Transverse colon (tissue), 4 donors: ENCODE data around the gene IFRD2. TPM values are rescaled to one million over a fixed set of nuclear protein-coding genes. Genes with fewer than 3 reads are reported as not detected.

Experiments
- DNase-seq: peaks from one replicate; pipeline ENCODE4 v3.0.0-alpha.2; 2019
- H3K27ac ChIP-seq, 4 donors: fragments of 200-600 bp; sonication (generic); 2 replicates each; pipeline ENCODE4 v1.5.1; 2016 to 2018; ENCODE audit warnings: inconsistent platforms in 4 of 4
- H3K27me3 ChIP-seq: fragments of 200-600 bp; sonication (generic); 2 replicates; pipeline ENCODE4 v1.5.1; 2017; ENCODE audit warnings: inconsistent platforms
- H3K36me3 ChIP-seq, 4 donors: fragments of 200-600 bp; sonication (generic); 2 replicates each; pipeline ENCODE4 v1.5.1; 2017 to 2019; ENCODE audit warnings: inconsistent platforms in 4 of 4
- H3K4me1 ChIP-seq, 4 donors: fragments of 200-600 bp; sonication (generic); 2 replicates each; pipeline ENCODE4 v1.5.1; 2017 to 2020; ENCODE audit warnings: inconsistent platforms in 4 of 4
- H3K4me3 ChIP-seq, 4 donors: fragments of 200-600 bp; sonication (generic); 1 replicate in 1 of 4; 2 replicates in 3 of 4; pipeline versions ENCODE4 v1.5.1 to v1.6.1; 2017 to 2019; ENCODE audit warnings: inconsistent platforms in 4 of 4
- H3K9me3 ChIP-seq, 2 donors: fragments of 200-600 bp; sonication (generic); 2 replicates each; pipeline ENCODE4 v1.5.1; 2017 to 2019; ENCODE audit warnings: inconsistent platforms in 2 of 2
- CTCF ChIP-seq, 5 experiments: fragments of 200-600 bp in 3 of 5; fragments of 450-650 bp in 2 of 5; sonication (generic) in 3 of 5; IDR thresholded peaks; 1 replicate in 2 of 5; 2 replicates in 3 of 5; pipeline ENCODE4 v1.5.1; 2016 to 2017; ENCODE audit warnings: antibody characterized with exemption in 5 of 5, inconsistent platforms in 3 of 5, mild to moderate bottlenecking in 2 of 5, moderate library complexity in 1 of 5
- EP300 ChIP-seq: sonication (generic); formaldehyde crosslinking; IDR thresholded peaks from one replicate; pipeline ENCODE4 v1.6.1; 2017; ENCODE audit warnings: antibody characterized with exemption, low read depth
- POLR2A ChIP-seq: fragments of 450-650 bp; IDR thresholded peaks from one replicate; pipeline ENCODE4 v1.6.1; 2016; ENCODE audit warnings: antibody characterized with exemption, mild to moderate bottlenecking, moderate library complexity
- POLR2AphosphoS5 ChIP-seq, 3 donors: sonication (generic); formaldehyde crosslinking; IDR thresholded peaks; one replicate each; pipeline ENCODE4 v1.6.1; 2016; ENCODE audit warnings: antibody characterized with exemption in 3 of 3
- WGBS, 2 donors: methylation state at CpG; one replicate each; pipeline ENCODE4 v1.1.5; 2018; ENCODE audit warnings: low coverage in 1 of 2; 5-methylcytosine and 5-hydroxymethylcytosine counted together
- in situ Hi-C, 4 donors: fragments of 200-750 bp; cut with MboI; loops; one replicate each; pipeline versions ENCODE4 v1.15.0 to v1.15.1; 2017; ENCODE audit warnings: low sequenced_read_pairs in 3 of 4, low pct_ligation_motif_present in 1 of 4, low pct_unique_long_range_greater_than_20kb in 1 of 4
- intact Hi-C: fragments of 100-400 bp; cut with DNase I; formaldehyde crosslinking; loops from one replicate; pipeline ENCODE4 v1.15.1; 2023; ENCODE audit warnings: low total_unique reads
- total RNA-seq, 4 donors: library from RNA; depleted of rRNA; stranded (reverse); fragments of >200 nt; gene quantifications; one replicate each; pipeline ENCODE4 v1.1.0, GENCODE V29; 2016

IFRD2 gene
- total RNA-seq, 4 donors from 2014 or later = 44.9 to 183 (median 59.5) TPM

GRCh38 chr3:50259432-50260026 lies 32.7 kb downstream of the IFRD2 start:
- H3K36me3 ChIP-seq = peaks cover 0 to 12% (median 3%) of the 10 kb centered on the region in 4 donors
- DNase-seq = no peak
- H3K4me3 ChIP-seq = peak overlapping the region in 2 of 4 donors; percentile 62 to 65

DNA sequence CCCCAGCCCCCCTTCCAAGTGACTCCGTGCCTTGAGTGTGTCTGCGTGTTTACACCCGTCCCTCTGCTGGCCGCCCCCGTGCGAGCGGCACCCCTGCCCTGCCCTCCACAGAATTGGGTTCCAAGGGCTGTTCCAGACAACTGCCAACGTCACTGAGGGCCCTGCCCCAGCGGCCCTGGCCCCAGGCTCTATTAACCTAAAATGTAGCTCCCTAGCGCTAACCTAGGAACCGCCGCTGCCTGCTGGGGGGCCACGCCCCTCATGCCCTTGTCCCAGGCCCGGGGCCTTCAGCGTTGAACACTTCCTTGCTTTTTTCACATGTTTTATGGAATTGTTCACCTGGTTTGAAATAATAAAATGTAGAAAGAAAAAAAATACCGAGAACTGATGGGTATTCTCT lies 33.2 kb downstream of the IFRD2 start:
- no peaks in the 10 kb centered on the region for H3K9me3 ChIP-seq
- peaks cover 5 to 36% (median 17%) of the 10 kb centered on the region in 4 donors for H3K4me1 ChIP-seq
- H3K27ac ChIP-seq = peak overlapping the region; percentile 94 to 97 (median 96)
- H3K36me3 ChIP-seq = peaks cover 0 to 12% (median 3%) of the 10 kb centered on the region in 4 donors
- intact Hi-C loops (no loop called here), in situ Hi-C loops (no loop called here)
- DNase-seq = no peak
- WGBS, 2 donors = 78 to 85% methylated on average over 12 to 16 of the region's 16 CpGs
- no peak overlapping the region for H3K4me3 ChIP-seq
- no peaks in the 10 kb centered on the region for H3K27me3 ChIP-seq
- no peak for TF ChIP-seq POLR2A
- TF ChIP-seq CTCF (IDR thresholded peaks at IDR 0.05) = peak in 1 of 5 experiments; percentile 11

More at GRCh38 chr3:50259432-50260026, 32.7 kb downstream of the IFRD2 start:
- in situ Hi-C loops (no loop called here), intact Hi-C loops (loop anchor here (5.0 kb wide), 1 partner anchor 32 kb away; no protein-coding TSS in a partner anchor)
- TF ChIP-seq EP300 = no peak
- no peak for TF ChIP-seq CTCF (IDR thresholded peaks at IDR 0.05)
- no peak for TF ChIP-seq POLR2AphosphoS5 (IDR thresholded peaks at IDR 0.05)
- TF ChIP-seq POLR2A = no peak
- no peaks in the 10 kb centered on the region for H3K27me3 ChIP-seq
- H3K27ac ChIP-seq = peak overlapping the region; percentile 94 to 97 (median 96)
- peaks cover 11 to 41% (median 20%) of the 10 kb centered on the region in 4 donors for H3K4me1 ChIP-seq
- 55% methylated on average over 15 of the region's 18 CpGs; no CpG with 5 or more reads in 1 of the 2 donors for WGBS, 2 donors
- H3K9me3 ChIP-seq = no peaks in the 10 kb centered on the region

- Histone ChIP-seq H3K27me3 (no peaks in the 10 kb centered on the region), H3K4me1 (peaks cover 5 to 34% (median 16%) of the 10 kb centered on the region in 4 donors), H3K9me3 (no peaks in the 10 kb centered on the region), H3K36me3 (peaks cover 0 to 12% (median 3%) of the 10 kb centered on the region in 4 donors), H3K4me3 (no peak overlapping the region), H3K27ac (peak overlapping the region; percentile 94 to 97 (median 96))
- in situ Hi-C loops = no loop called here
- intact Hi-C loops = no loop called here
- WGBS, 2 donors = 85% methylated on average over 16 of the region's 17 CpGs; no CpG with 5 or more reads in 1 of the 2 donors
- DNase-seq = no peak
- TF ChIP-seq EP300 = no peak
- no peak for TF ChIP-seq CTCF (IDR thresholded peaks at IDR 0.05)
- no peak for TF ChIP-seq POLR2A
- no peak for TF ChIP-seq POLR2AphosphoS5 (IDR thresholded peaks at IDR 0.05)
These were observed 34.1 kb downstream of the IFRD2 start for GRCh38 chr3:50258029-50258680.

DNA sequence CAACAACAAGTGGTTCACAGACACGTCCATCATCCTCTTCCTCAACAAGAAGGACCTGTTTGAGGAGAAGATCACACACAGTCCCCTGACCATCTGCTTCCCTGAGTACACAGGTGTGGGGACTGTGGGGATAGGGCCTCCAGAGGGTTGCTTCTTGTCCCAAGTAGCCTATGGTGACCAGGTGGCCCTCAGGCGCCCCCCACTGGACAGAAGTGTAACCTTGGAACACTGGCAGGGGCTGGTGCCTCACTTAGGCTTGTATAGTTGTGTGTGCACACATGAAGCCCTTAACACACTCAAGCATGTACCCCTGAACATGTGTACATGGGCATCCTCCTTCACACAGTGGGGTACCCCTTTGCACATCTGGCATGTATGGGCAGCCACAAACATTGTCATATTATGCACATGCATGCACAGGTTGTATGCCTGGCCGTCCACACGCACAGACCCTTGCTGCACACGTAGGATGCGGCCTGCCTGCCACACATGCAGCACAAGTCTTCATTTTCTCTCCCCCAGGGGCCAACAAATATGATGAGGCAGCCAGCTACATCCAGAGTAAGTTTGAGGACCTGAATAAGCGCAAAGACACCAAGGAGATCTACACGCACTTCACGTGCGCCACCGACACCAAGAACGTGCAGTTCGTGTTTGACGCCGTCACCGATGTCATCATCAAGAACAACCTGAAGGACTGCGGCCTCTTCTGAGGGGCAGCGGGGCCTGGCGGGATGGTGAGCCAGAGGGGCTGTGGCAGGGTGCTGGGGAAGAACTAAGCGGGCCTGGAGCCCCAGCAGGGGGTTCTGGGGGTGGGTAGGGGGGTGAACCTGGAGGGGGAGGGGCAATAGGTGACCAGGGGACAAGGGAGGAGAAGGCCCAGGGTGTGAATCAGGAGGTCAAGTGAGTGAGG lies 35.0 kb downstream of the IFRD2 start:
- H3K27me3 ChIP-seq = no peaks in the 10 kb centered on the region
- DNase-seq = peak; percentile 64
- H3K27ac ChIP-seq = no peak overlapping the region
- H3K4me1 ChIP-seq = peaks cover 5 to 34% (median 16%) of the 10 kb centered on the region in 4 donors
- H3K4me3 ChIP-seq = no peak overlapping the region
- intact Hi-C loops (no loop called here), in situ Hi-C loops (no loop called here)
- TF ChIP-seq EP300 (no peak), CTCF (IDR thresholded peaks at IDR 0.05) (peak; percentile 35 to 60 (median 46))
- no peaks in the 10 kb centered on the region for H3K9me3 ChIP-seq
- WGBS, 2 donors = 90 to 93% methylated on average over 3 to 20 of the region's 20 CpGs
- H3K36me3 ChIP-seq = peaks cover 0 to 13% (median 6%) of the 10 kb centered on the region in 4 donors
